Posterior cingulate gyrus (tissue), 11 donors: Measurements from ENCODE around the gene GDF9.

ENCODE experiments used
- DNase-seq, 10 donors: peaks; one replicate each; pipeline versions ENCODE4 v3.0.0 to v3.0.0-alpha.2; 2020 to 2021; ENCODE audit warnings: mixed read lengths in 3 of 10
- intact Hi-C: fragments of 100-400 bp; cut with DNase I; formaldehyde crosslinking; loops from one replicate; pipeline ENCODE4 v1.15.1; 2023

GDF9 gene

DNA sequence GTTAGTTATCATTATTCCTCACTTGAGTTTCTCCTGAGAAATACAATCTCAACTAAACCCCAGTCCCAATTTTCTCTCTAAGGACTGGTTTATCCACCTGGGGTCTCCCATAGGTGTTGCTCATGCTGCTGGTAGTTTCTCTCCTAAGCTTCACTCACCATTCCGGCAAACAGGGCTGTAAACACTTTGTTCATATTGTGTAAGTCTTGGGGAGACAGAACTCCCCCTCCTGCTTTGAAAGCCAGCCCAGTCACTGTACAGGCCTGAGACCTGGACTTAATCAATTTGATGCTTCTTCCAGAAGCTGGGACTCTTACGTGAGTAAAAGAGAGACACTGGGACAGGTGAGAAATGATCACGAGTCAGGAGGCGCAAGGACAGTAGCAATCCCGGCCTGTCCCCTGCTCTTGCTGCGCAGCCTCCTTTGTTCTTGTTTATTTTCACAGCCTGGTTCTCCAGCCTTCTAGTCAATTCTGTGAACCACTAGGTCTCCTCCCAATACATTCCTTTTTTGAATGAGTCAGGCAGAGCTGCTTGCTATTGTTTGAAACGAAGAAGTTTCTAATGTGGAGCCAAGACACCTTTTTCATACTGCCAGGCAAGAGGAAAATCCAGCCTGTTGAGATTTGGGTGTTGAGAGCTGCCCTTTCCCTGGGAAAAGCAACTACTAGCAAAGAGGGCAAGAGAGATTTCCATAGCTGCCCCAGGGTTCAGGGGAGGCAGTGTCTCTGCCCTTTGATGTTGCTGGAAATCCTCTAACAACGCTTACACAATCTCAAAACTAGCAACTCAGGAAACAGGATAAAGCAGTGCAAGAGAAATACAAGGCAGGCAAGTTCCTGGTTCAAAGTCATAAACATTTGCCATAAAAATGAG is 26.6 kb downstream of the GDF9 start:
- DNase-seq = no peak
- intact Hi-C loops = loop anchor here (10.0 kb wide), 1 partner anchor 125 kb away; the partner anchor contains the start of gene AFF4

DNA sequence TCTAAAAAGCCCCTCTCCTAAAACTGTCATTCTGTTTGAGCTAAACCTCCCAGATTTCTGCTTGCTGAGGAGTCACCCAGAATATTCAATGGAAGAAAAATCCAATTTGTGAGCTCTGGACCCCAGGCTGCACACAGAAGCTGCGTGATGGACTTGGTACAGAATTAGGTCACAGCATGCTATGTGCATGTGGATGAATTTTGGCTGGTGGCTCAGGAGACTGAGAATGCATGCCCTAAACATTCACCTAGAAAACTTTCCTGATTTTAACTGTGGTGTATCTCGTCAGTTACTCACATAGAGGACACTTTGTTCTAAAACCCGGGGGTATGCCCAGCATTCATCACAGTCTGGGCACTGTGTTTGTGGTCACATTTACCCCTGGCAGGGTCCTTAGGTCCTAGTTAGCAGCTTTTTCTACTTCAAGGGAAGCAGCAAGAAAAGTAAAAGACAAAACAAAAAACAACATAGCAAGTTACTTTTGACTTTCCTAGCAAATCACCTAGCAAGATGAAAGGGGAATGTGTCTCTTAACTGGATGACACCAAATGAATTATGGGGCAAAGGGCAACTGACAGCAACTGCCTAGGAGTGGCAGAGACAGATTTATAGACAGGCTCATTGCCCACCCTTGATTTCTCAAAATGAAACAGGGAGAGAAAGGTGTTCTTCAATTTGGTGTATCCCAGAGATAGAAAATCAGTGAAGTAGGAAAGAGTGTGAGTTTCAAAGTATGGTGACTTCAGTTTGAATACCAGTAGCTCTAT is 27.6 kb downstream of the GDF9 start:
- DNase-seq = no peak
- intact Hi-C loops = loop anchor here (10.0 kb wide), 1 partner anchor 126 kb away; the partner anchor contains the start of gene AFF4

DNA sequence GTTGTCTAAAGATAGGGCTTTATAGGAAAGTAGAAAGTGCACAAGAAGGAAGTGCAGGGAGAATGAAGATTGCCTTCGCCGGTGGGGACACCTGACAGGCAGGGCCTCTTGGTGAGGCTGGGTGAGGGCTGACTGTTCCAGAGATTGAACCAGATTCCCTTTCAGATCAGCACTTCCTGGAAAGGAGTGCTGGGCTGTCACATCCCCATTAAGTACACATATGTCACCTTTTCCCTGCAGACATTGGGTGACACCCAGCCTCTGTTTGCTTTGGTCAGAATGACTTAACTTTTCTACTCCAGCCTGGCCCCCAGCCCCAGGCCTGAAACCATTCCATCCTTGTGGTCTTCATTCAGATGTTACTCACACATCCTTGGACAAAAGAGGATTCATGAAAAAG is 28.4 kb downstream of the GDF9 start:
- intact Hi-C loops = loop anchor here (10.0 kb wide), 1 partner anchor 127 kb away; the partner anchor contains the start of gene AFF4
- DNase-seq = no peak

DNA sequence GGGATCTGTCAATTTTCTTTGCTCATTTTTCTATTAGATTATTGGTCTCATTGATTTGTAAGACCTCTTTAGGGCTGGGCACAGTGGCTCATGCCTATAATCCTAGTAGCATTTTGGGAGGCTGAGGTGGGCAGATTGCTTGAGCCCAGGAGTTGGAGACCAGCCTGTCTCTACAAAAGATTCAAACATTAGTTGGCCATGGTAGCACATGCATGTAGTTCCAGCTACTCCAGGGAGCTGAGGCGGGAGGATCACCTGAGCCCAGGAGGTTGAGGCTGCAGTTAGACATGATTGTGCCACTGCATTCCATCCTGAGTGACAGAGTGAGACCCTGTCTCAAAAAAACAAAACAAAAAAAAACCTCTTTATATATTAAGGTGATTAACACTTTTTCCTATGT is 29.4 kb downstream of the GDF9 start:
- intact Hi-C loops = loop anchor here (10.0 kb wide), 1 partner anchor 128 kb away; the partner anchor contains the start of gene AFF4
- DNase-seq = no peak

- intact Hi-C loops = loop anchor here (5.0 to 10.0 kb wide), 3 partner anchors 33 to 131 kb away; partner anchors contain the start of genes AFF4, GDF9 and UQCRQ
- DNase-seq = no peak
These were observed 32.2 kb downstream of the GDF9 start for GRCh38 chr5:132834057-132834456.

- no peak for DNase-seq
- intact Hi-C loops = loop anchor here (5.0 to 10.0 kb wide), 3 partner anchors 35 to 132 kb away; partner anchors contain the start of genes AFF4, GDF9 and UQCRQ
These were observed 33.7 kb downstream of the GDF9 start for GRCh38 chr5:132832612-132833011.

DNA sequence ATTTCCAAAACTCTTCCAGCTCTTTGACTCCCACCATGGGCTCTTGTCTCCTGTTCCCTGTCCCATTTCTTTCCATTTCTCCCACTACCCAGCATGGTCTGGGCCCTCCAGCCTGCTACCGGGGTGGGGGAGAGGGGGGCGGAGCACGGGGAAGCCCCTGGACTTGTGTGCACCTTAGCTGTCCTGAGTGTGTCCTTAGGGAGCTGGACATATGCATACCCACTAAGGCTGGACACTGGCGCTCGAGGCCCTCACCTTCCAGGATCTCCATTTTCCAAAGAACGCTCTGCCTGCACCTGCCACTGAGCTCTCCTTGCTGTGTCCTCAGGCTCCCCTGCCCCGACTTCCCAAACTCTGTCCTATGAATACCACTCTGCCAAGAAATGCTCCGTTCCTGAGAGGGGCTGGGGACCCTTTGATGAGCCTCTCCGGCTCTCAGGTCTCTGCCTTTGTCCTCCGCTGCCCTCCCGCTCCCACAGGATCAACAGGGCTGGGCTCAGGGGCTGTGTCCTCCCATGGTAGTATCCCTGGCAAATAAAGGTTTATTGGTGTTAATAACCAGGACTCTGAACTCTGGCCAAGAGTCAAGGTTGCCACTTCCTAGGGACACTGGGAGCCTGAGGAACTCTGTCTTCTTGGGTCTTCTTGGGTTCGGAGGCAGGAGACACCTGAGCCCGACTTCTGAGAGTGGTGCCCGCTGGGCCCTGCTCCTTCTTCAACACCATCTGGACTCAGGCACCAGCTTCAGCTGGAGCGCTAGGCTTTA is 35.0 kb downstream of the GDF9 start:
- intact Hi-C loops = loop anchor here (5.0 to 10.0 kb wide), 3 partner anchors 36 to 134 kb away; partner anchors contain the start of genes AFF4, GDF9 and UQCRQ
- DNase-seq = peak in 1 of 10 donors; percentile 59

- intact Hi-C loops = loop anchor here (5.0 to 10.0 kb wide), 3 partner anchors 37 to 134 kb away; partner anchors contain the start of genes AFF4, GDF9 and UQCRQ
- peak in 4 of 10 donors; percentile 70 to 87 (median 78) for DNase-seq
These were observed 35.7 kb downstream of the GDF9 start, which contains the start of gene SHROOM1 for GRCh38 chr5:132830436-132831094. TSS of gene SHROOM1 (minus strand) at chr5:132830647. CDS start at chr5:132826140, 4,507 bp downstream.

- intact Hi-C loops = loop anchor here (5.0 to 10.0 kb wide), 3 partner anchors 37 to 135 kb away; partner anchors contain the start of genes AFF4, GDF9 and UQCRQ
- DNase-seq = peak; percentile 62 to 97 (median 72)
These were observed 36.4 kb downstream of the GDF9 start for GRCh38 chr5:132829742-132830435.

DNA sequence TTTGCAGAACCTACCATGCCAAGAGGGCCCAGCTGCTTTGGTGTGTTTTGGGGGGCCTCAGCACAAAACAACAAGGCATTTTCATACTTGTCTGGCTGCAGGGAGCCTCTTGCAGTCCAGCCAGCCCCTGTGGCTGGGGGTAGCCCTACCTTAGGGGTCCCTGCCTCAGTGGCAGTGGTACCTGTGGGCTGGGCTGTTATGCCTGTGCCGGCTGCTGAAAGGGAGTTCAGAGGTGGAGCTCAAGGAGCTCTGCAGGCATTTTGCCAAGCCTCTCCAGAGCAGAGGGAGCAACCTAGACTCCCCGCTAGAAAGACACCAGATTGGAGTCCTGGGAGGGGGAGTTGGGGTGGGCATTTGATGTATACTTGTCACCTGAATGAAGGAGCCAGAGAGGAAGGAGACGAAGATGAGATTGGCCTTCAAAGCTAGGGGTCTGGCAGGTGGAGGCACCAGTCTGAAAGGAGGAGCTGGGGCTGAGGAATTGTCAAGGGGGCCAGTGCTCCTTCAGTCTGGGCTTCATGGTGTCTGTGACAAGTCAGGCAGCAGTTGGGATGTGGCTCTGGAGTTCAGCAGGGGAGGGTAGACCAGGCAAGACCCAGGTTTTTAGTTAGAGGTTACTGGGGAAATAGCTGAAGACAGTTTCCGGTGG is 37.3 kb downstream of the GDF9 start:
- intact Hi-C loops = no loop called here
- peak in 1 of 10 donors; percentile 44 for DNase-seq

- no peak for DNase-seq
- intact Hi-C loops = no loop called here
These were observed 38.2 kb downstream of the GDF9 start for GRCh38 chr5:132827943-132828673.

DNA sequence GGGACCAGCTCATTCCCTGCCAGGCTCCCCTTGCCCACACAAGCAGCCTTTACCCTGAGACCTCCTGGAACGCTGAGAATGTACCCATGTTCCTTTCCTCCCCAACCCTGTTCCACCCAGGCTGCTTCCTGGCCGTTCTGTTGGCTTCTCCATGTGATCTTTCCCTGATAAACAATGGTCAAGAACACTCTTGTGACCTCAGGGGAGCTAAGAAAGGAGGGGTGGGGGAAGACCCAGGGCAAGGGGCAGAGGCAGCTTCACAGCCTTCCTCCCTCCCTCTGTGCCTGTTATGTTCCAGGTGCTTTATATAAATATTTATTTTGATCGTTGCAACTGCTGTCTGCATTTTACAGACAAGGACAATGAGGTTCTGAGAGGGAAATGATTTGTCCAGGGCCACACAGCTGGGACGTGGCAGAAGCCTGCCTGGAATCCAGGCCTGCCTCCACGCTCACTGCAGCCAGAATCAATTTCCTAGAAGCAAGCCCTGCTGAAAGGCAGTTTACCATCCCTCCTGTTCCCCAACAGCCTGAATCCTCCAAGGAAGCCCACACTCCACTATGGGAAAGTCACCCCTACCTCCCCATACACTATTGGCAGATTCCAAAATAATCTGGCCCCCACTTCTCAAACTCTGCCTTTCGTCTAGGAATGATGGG is 39.7 kb downstream of the GDF9 start:
- DNase-seq = no peak
- intact Hi-C loops = no loop called here

DNA sequence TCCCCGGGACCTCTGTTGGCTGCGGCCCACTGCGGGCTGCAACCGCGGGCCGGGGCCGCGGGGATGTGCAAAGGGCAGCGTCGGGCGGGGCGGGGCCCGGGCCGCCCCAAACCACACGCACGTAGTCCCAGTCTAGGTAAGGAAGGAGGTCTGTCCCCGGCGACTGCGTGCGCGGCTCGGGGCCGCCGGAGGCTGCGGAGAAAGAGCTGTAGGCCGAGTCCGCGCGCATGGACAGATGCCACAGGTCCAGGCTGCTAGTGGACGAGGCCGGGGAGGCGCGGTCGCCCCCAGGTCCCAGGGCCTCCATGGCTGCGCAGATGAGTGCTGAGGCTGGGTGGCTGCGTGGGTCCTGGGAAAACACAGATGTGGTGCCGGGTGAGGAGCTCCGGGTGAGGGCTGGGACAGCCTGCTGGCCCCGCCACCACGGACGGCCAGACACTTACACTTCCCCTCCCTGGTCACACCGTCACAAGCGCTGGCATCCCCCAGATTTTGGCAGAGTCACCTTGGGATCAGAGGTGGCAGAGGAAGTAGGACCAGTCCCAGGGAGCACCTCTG is 40.4 kb downstream of the GDF9 start:
- intact Hi-C loops = no loop called here
- peak in 2 of 10 donors; percentile 71 to 84 for DNase-seq

GRCh38 chr5:132825033-132825833 is 41.0 kb downstream of the GDF9 start:
- peak in 2 of 10 donors; percentile 73 to 82 for DNase-seq
- intact Hi-C loops = no loop called here

GRCh38 chr5:132824426-132824825 is 41.8 kb downstream of the GDF9 start:
- intact Hi-C loops = no loop called here

More at GRCh38 chr5:132824426-132824825, 41.8 kb downstream of the GDF9 start:
- peak in 1 of 10 donors; percentile 56 for DNase-seq
